GM11168 (cell line): ENCODE data around the gene CMTM5.

Source experiments
- in situ Hi-C: fragments of 300-500 bp; cut with MboI; formaldehyde crosslinking; loops from one replicate; pipeline ENCODE4 v1.12.0; 2022; ENCODE audit warnings: low sequenced_read_pairs; ENCODE audit not compliant: unreplicated experiment

The CMTM5 gene

DNA sequence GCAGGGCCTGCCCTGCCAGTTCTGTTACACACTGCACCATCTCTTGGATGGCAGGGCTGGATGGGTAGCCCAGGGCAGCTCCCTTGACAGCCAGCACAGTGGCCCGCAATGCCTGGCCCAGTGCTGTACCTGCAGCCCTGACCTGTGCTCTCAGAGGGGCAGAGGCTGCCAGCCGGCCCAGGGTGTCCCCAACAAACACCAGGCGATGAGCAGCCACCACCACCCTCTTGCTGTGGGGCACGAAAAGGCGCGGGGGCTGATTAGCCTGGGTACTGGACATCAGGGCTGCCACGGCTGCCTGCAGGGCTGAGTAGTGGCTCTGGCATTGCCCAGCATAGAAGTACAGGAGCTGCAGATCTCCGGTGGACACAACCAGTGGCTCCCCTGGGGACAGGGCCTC, 19.6 kb upstream of the CMTM5 start:
- in situ Hi-C loops, result no loop called here

DNA sequence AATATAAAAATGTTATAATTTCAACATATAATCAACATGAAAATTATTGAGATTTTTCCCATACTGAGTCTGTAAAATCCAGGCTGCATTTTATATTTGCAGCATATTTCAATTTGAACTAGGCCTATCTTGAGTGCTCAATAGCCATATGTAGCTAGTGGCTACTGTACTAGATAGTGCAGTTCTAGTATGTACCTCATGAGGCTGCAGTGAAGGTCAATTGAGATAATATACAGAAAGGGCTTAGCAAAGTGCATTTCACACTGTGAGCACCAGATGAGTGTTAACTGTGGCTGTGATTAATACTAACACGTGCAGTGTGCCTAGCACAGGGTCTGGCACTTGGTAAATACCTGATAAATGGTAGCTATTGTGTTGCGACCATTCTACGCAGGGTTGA, 18.8 kb upstream of the CMTM5 start:
- in situ Hi-C loops, result no loop called here

DNA sequence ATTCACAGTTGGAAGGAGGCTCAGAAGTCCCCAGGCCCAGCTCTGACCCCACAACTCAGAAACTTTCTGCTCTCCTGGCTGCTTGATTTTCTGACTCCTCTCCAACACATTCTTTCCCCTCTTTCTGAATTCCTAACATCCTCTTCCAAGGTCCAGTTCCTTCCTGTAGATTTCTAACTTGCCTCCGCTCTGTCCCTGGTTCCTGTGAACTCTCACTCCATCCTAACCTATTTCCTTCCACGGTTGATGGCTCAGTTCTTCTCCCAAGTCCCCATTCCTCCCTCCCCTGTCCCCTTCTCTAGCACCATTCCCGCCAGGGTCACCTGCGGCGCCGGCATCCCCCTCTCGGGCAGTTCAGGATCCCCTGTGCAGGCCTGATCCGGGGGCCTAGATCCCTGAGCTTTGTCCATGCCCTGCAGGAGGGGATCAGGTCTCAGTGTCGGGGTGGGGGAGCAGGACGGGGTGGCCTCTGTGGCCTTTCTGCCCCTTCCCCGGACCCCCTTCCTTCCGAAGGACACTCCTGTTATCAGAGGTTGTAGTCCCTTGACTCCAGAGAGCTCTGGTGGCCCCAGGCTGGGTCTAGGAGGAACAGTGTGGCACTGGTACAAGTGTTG, 18.2 kb upstream of the CMTM5 start:
- in situ Hi-C loops, result no loop called here

DNA sequence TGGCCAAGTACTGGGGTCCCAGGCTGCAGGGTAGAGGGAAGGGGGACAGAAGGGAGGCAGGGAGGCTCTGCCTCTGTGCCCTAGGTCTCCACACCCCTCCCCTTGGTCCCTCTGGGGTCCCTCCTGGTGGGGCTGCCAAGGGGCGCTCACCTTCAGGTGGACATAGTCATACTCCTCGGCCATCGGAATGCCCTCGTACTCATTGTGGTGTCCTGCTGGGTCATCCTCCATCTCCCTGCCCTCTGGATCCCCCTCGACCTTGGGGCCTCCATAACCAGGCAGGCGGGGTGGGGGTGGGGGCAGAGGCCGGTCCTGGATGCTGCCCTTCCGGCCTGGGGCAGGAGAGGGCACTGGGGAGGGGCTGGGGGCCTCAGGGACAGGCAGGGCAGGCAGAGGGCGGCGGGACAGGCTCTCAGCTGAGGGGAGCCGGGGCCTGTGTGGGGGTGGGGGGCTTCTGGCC, 17.6 kb upstream of the CMTM5 start:
- in situ Hi-C loops, result no loop called here

DNA sequence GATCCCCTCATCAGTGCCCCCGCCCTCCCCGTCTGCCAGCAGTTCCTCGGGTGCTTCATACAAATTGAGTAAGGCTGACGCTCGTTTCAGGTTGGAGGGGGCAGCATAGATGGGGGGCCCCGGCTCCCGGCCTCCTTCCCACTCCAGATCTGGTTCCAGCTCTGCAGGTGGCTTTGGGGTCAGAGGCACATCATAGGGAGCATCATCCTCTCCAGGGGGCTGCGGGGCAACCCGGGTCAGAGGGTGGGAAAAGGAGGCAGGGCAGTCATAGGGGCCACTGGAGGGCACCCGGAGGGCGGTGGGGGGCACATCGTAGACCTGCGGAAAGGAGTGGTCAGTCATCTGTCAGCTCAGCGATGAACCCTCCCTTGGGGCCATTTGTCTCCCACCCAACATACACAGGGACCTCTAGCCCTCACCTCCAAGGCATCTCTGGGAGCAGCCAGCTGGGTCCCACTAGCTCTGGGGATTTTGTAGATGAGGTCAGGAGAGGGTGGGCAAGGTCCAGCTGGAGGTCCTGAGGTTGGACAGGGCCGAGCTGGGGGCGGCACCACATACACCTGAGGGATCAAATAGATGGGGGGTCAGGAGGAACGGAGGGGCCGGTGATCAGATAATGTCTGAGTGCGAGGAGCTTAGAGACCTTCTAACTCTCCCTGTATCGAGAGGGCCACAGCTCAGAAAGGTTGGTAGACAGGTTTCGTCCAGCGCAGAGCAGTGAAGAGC, 17.0 kb upstream of the CMTM5 start:
- in situ Hi-C loops, result no loop called here

DNA sequence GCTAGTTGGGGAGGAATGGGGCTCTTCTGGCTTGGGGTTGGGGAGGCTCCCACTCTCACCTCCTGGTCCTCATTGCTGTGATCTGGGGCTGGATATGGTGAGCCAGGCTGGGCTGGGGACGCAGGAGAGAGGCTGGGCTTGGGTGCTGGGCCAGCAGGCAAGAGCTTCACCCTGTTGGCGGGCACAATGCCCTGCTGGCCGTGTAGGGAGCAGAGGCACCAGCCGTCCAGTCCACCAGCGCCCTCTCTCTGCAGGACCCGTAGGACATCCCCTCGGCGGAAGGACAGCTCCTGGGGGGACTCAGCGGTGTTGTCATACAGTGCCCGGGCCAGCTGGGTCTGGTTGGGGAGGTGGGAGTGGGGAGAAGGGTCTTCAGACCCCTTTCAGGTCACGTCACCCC, 16.4 kb upstream of the CMTM5 start:
- in situ Hi-C loops, result no loop called here

DNA sequence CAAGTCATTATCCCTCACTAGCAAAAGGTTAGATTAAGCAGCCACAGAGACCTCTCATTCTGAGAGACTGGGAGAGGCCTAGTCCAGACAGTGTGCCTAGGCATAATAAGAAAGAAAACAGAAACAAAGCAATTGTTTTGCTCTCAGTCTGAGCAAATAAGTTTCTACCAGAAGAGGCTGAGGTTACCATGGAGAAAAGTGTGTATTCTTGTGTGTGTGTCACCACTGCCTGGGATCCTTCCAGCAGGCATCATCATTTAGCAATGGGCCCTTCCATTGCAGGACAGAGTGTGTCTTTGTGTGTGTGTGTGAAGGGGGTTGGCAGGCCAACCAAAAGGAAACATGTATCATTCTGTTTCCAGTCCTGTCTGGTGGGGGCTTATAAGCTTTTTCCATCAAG, 15.5 kb upstream of the CMTM5 start:
- in situ Hi-C loops, result no loop called here

DNA sequence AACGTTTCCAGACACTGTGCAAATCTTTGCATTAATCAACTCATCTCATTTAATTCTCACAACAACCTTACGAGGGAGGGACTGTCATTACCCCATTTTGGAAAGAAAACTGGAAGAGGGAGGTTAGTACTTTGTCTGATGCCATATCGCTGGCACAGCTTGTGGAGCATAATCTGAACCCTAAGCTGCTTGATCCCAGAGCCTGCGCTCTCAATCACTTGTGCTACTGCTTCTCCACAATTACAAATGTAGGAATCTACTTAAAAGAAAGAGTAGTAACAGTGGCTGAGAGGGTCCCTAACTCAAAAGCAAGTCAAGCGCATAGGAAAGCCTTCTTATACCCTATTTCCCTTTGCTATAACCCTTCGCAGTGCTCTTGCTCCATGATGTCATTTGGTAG, 15.1 kb upstream of the CMTM5 start:
- in situ Hi-C loops, result no loop called here

DNA sequence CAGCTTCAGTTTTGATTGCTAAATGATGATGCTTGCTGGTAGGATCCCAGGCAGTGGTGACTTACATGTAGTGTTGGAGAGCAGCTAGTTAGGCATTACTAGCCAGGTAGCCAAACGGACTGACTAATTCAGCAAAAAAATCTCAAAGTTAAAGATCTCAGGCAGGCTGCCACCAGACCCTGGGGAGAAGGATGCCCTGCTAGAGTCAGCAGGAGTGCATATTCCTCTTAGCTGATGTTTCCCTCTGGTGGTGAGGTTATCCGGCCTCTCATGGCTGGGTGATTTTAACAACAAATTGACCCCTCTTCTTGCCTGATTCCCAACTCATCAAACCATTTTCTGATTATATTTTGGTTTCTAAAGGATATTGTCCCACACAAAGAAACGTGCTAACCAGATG, 14.6 kb upstream of the CMTM5 start:
- in situ Hi-C loops, result no loop called here

DNA sequence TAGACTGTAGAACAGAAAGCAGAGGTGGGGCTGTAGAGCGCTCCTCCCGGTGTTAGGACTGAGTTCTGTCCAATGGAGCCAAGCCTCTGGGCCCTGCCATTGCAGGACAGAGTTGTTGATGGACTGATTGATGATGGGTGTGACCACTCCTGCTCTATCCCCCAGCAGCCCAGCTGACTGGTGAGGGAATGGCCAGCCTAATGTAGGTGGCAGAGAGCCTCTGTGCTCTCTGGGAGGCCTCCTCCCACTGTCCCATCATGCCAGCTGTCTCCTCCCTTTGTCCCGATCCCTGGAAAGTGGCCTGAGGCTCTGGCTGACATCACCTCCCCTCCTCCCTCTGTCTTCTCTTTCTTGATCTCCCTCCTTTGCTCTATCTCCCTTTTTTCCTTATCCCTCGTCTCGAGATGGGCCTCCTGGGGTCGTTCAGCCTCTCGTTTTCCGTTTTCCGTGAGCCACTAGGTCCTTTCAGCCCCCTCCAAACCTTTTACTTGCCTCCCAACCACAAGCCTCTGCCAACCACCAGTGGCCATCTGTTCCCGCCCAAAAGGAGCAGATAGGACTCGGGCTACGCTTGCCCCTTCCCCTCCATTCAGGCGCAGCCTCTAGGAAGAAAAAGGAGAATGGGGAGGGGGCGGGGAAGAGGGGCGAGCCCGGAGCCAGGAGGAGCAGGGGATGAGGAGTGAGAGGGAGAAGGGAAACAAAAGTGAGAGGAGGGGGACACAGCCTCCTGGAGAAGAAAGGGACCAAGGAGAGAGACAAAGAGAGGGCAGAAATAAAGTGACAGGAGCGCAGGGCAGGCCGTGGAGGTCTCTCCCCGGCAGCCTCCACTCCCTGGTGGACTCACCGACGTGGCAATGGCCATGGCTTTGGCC, 12.4 kb upstream of the CMTM5 start:
- in situ Hi-C loops, result no loop called here

DNA sequence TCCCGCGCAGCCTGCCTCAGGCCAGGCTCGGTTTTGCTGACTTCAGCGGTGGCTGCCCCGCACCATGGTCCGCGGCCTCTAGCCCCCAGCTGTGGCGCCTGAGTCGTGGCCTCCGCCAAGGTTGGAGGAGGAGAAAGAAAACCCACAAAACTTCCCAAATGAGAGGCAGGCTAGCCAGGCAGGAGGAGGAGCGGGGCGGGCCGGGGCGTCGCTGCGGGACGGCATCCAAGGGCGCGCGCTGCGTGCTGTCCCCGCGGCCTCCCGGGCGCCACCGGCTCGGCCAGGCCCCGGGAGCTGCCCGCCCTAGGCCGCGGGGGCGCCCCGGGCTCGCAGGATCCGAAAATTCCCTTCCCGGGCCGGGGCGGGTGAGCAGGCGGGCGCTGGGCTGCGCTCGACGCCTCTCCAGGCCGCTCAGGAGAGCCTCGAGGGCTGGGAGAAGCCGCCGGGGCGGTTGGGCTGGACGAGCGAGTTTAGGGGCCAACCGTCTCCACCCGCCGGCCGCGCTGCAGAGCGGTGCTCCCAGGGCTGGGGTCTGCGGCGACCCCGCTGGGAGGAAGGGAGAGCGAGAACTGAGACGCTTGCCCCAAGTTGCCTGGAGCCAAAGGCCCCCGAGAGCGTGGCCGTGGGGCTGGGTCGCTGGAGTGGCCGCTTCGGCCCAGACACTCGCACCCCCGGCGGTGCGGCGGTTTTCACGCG, 11.7 kb upstream of the CMTM5 start, which contains the start of gene EFS:
Gene EFS (minus strand): TSS at position 137 of the 696 bp plus-strand sequence. CDS start 147 bp downstream, outside the sequence.
- in situ Hi-C loops, result no loop called here

DNA sequence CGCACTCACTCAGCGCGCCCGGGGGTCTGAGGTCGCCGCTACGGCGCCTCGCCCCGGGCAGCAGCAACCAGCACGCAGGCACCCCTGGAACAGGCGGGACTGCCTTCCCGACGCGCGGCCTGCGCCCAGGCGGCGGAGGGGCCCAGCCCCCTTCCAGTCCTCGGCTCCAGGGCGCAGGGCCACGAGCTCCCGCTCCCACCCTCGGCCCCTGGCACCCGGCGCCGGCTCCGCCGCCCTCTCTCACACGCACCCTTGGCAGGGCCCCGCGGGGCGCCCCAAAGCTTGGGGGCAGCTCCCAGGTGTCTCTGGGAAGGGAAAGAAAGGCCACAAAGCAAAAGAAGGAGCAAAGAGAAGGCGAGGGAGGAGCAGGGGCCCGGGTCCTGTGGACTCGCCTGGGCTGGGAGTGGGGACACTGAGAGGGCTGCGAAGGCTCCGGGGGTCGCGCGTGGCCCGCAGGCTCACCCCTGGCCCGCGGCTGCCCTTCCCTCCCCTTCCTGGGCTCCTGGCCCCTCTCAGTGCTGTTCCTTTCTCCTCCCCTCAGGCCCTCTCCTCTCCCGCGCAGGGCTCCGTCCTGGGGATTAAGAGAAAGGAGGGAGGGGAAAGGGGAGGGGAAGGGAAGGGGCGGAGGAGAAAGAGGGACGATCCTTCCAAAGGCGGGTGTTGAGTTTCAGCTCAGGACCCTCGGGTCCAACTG, 11.0 kb upstream of the CMTM5 start:
- in situ Hi-C loops, result no loop called here

DNA sequence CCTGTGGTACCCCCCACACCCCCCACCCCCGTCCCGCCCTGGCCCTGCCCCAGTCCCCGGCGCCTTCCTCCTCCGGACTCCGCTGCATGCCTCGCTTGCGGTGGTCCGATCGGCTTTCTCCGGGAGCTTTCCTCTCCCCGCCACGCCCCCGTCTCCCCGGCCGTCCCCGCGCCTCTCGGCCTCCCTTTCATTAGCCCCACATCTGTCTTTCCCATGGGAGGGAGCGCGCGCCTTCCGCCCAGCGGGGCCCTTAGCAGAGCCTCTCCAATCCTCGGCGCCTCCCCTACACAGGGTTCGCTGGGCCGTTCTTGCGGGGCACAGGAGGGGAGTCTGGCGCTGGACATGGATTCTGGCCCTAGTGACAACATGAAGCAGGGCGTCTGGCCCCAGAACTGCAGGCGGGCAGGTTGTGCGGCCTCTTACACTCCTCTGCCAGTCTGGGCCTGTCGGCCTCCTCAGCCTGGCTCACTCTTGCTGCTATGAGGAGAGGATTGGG, 10.4 kb upstream of the CMTM5 start:
- in situ Hi-C loops, result no loop called here

DNA sequence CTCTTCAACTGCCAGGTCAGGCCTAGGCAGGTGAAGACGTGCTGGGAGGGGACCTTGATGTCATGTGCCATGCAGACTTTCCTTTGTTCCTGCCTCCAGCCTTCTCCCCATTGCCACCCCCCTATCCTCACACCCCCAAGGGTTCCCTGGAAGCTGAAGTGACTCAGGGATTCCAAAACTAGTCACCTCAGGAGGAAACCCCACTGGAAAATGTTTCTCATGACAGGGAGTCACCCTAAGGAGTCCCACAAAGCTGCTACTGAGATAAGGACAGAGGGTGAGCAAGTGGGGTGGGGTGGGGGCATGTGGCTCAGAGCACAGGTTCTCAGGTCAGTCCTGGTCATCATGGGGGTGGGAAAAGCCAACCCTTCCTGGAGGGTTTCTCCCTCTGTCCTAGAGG, 6.6 kb upstream of the CMTM5 start:
- in situ Hi-C loops, result no loop called here

DNA sequence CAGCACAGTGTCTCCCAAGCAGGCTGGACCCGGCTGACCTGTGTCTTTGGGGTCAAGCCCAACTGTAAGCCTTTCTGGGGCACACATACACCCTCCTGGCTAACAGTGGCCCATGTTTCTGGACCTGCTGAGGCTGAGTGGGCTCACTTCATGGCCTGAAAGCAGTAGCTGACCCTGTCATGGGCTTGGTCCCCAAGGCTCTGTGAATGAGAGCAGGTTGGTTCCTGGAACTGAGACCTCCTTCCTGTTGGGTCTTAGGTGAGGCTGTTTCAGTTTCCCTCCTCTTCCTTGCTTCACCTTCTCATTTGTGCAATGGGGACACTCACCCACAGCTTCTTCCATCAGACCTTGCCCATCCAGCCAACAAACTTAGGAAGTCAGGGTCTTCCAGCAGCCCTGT, 5.0 kb upstream of the CMTM5 start:
- in situ Hi-C loops, result no loop called here

DNA sequence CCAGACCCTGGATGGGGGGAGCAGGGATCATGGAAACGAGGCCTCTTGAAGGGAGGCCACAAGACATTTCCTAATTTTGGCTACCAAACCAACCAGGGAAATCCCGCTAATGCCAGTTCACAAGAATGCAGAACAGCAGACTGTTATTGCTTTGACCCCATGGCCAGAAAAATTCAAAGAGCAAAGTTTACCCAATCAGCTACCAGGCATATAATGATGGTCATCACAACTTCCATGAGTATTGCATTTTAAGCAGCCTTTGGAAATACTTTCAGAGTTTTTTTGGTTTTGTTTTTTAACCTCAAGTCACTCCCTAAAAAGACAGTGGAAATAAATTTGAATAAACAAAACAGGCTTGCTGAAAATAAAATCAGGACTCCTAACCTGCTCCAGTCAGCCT, 4.3 kb upstream of the CMTM5 start, which contains the start of gene IL25:
Gene IL25 (plus strand): TSS at position 301 of the 400 bp plus-strand sequence.
- in situ Hi-C loops, result no loop called here

DNA sequence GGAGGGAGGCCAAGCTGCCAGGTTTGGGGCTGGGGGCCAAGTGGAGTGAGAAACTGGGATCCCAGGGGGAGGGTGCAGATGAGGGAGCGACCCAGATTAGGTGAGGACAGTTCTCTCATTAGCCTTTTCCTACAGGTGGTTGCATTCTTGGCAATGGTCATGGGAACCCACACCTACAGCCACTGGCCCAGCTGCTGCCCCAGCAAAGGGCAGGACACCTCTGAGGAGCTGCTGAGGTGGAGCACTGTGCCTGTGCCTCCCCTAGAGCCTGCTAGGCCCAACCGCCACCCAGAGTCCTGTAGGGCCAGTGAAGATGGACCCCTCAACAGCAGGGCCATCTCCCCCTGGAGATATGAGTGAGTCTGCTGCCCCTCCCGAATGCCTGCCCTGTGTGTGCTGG, 3.8 kb upstream of the CMTM5 start:
- in situ Hi-C loops, result no loop called here

DNA sequence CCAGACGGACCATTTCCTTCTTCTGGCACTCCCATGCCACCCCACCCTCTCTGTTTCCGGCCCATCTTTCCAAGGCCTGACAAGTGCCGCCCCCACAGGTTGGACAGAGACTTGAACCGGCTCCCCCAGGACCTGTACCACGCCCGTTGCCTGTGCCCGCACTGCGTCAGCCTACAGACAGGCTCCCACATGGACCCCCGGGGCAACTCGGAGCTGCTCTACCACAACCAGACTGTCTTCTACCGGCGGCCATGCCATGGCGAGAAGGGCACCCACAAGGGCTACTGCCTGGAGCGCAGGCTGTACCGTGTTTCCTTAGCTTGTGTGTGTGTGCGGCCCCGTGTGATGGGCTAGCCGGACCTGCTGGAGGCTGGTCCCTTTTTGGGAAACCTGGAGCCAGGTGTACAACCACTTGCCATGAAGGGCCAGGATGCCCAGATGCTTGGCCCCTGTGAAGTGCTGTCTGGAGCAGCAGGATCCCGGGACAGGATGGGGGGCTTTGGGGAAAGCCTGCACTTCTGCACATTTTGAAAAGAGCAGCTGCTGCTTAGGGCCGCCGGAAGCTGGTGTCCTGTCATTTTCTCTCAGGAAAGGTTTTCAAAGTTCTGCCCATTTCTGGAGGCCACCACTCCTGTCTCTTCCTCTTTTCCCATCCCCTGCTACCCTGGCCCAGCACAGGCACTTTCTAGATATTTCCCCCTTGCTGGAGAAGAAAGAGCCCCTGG, 1.2 kb upstream of the CMTM5 start:
- in situ Hi-C loops, result no loop called here

DNA sequence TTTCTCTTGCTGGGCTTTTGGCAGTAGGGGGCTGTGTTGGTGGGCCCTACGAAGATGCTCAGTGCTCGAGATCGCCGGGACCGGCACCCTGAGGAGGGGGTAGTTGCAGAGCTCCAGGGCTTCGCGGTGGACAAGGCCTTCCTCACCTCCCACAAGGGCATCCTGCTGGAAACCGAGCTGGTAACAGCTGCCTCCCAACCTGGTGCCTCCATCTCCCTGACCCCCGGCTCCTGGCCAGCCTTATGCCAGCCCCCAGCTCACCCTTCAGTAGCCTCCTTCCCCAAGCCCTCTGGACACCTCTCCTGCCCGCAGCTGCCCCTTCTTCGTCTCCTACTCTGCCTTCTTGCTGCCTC, 328 bp downstream of the CMTM5 start:
- in situ Hi-C loops, result no loop called here
